Neural cell (in vitro differentiated cells): ENCODE results near the gene CENPX. TPM values are rescaled to one million over a fixed set of nuclear protein-coding genes. Genes with fewer than 3 reads are reported as not detected.

ENCODE experiments used
- H2AFZ ChIP-seq: fragments of 200-600, 300-800 bp; sonication (generic), shearing (Covaris generic); 2 replicates; pipeline ENCODE4 v1.6.0; 2014; ENCODE audit warnings: low read depth, mild to moderate bottlenecking, antibody characterized with exemption, low read length, moderate library complexity
- H3F3A ChIP-seq: fragments of 200-600 bp; shearing (Covaris generic); 2 replicates; pipeline ENCODE4 v1.6.1; 2016; ENCODE audit warnings: mild to moderate bottlenecking, moderate library complexity, mixed read lengths, antibody characterized with exemption, low read length; ENCODE audit not compliant: insufficient read depth, poor library complexity, severe bottlenecking
- H3K27ac ChIP-seq: fragments of 200-600, 300-800 bp; sonication (generic), shearing (Covaris generic); 2 replicates; pipeline ENCODE4 v1.5.1; 2014; ENCODE audit warnings: mild to moderate bottlenecking, low read length, moderate library complexity
- H3K27me3 ChIP-seq: fragments of 300-800, 200-600 bp; sonication (generic), shearing (Covaris generic); 2 replicates; pipeline ENCODE4 v1.6.0; 2014; ENCODE audit warnings: mild to moderate bottlenecking, low read depth, low read length, moderate library complexity; ENCODE audit not compliant: insufficient read depth
- H3K36me3 ChIP-seq: fragments of 300-800, 200-600 bp; sonication (generic), shearing (Covaris generic); 2 replicates; pipeline ENCODE4 v1.5.1; 2014; ENCODE audit warnings: mild to moderate bottlenecking, antibody characterized with exemption, low read length, moderate library complexity; ENCODE audit not compliant: insufficient read depth
- H3K4me2 ChIP-seq: fragments of 300-800, 200-600 bp; sonication (generic), shearing (Covaris generic); 2 replicates; pipeline ENCODE4 v1.6.0; 2014; ENCODE audit warnings: mild to moderate bottlenecking, low read length
- H3K4me3 ChIP-seq: fragments of 300-800, 200-600 bp; sonication (generic), shearing (Covaris generic); 2 replicates; pipeline ENCODE4 v1.5.1; 2014; ENCODE audit warnings: mild to moderate bottlenecking, low read length, moderate library complexity
- H3K79me2 ChIP-seq: fragments of 200-600 bp; shearing (Covaris generic); replicated peaks from 2 replicates; pipeline ENCODE4 v1.6.0; 2014; ENCODE audit warnings: mild to moderate bottlenecking, low read length, moderate library complexity; ENCODE audit not compliant: insufficient read depth
- H3K9ac ChIP-seq: fragments of 300-800, 200-600 bp; sonication (generic), shearing (Covaris generic); 2 replicates; pipeline ENCODE4 v1.6.1; 2016; ENCODE audit warnings: mild to moderate bottlenecking, low read length, mixed read lengths
- H3K9me2 ChIP-seq: fragments of 200-600 bp; shearing (Covaris generic); 2 replicates; pipeline ENCODE4 v1.6.1; 2016; ENCODE audit warnings: mild to moderate bottlenecking, low read length, mixed read lengths; ENCODE audit not compliant: insufficient read depth
- H3K9me3 ChIP-seq: fragments of 200-600, 300-800 bp; sonication (generic), shearing (Covaris generic); 2 replicates; pipeline ENCODE4 v1.6.1; 2016; ENCODE audit warnings: mild to moderate bottlenecking, mixed run types, low read length, moderate library complexity, mixed read lengths
- H4K20me1 ChIP-seq: fragments of 200-600 bp; shearing (Covaris generic); 2 replicates; pipeline ENCODE4 v1.6.1; 2016; ENCODE audit warnings: mild to moderate bottlenecking, mixed run types; ENCODE audit not compliant: insufficient read depth
- CTCF ChIP-seq: fragments of 450-650 bp; IDR thresholded peaks from 2 replicates; pipeline ENCODE4 v1.5.1; 2014; ENCODE audit warnings: antibody characterized with exemption, mild to moderate bottlenecking, moderate library complexity; ENCODE audit not compliant: poor library complexity, severe bottlenecking
- EP300 ChIP-seq: fragments of 450-650 bp; conservative IDR thresholded peaks from 2 replicates; pipeline ENCODE4 v1.6.1; 2014; ENCODE audit warnings: antibody characterized with exemption, mild to moderate bottlenecking, moderate library complexity; ENCODE audit not compliant: poor library complexity, severe bottlenecking
- EZH2 ChIP-seq: fragments of 200-600, 300-800 bp; shearing (Covaris generic), sonication (generic); IDR thresholded peaks from 2 replicates; pipeline ENCODE4 v1.6.1; 2014; ENCODE audit warnings: antibody characterized with exemption, low read length, borderline replicate concordance, mild to moderate bottlenecking; ENCODE audit not compliant: insufficient read depth, poor library complexity, severe bottlenecking
- MXI1 ChIP-seq: fragments of 450-650 bp; conservative IDR thresholded peaks from 2 replicates; pipeline ENCODE4 v1.6.1; 2014; ENCODE audit warnings: antibody characterized with exemption, mild to moderate bottlenecking; ENCODE audit not compliant: poor library complexity, severe bottlenecking
- POLR2AphosphoS5 ChIP-seq: IDR thresholded peaks from 2 replicates; pipeline ENCODE4 v1.6.1; 2012
- RAD21 ChIP-seq: fragments of 450-650 bp; conservative IDR thresholded peaks from 2 replicates; pipeline ENCODE4 v1.6.1; 2014; ENCODE audit warnings: antibody characterized with exemption, mild to moderate bottlenecking, moderate library complexity
- REST ChIP-seq: IDR thresholded peaks from 2 replicates; pipeline ENCODE4 v1.6.1; 2012; ENCODE audit warnings: borderline replicate concordance
- SMC3 ChIP-seq: fragments of 450-650 bp; conservative IDR thresholded peaks from 2 replicates; pipeline ENCODE4 v1.6.1; 2014; ENCODE audit warnings: antibody characterized with exemption, mild to moderate bottlenecking, moderate library complexity; ENCODE audit not compliant: poor library complexity
- TAF1 ChIP-seq: IDR thresholded peaks from 2 replicates; pipeline ENCODE4 v1.6.1; 2012; ENCODE audit warnings: low read depth
- polyA plus RNA-seq: library from polyadenylated mRNA; depleted of rRNA; stranded (reverse); fragments of >200 nt; gene quantifications from 2 replicates; pipeline ENCODE4 v1.2.3, GENCODE V29; 2014

CENPX gene
- polyA plus RNA-seq, 1 donor from 2014 or later = 205 TPM

GRCh38 chr17:82035956-82036633 lies 13.4 kb upstream of the CENPX start:
- no peaks in the 10 kb centered on the region for H4K20me1 ChIP-seq
- H3K4me3 ChIP-seq = peak overlapping the region; percentile 93
- no peak overlapping the region for H2AFZ ChIP-seq
- peaks cover 8% of the 10 kb centered on the region for H3F3A ChIP-seq
- no peak overlapping the region for H3K27ac ChIP-seq
- no peaks in the 10 kb centered on the region for H3K36me3 ChIP-seq
- no peak overlapping the region for H3K4me2 ChIP-seq
- no peaks in the 10 kb centered on the region for H3K27me3 ChIP-seq
- TF ChIP-seq MXI1 = no peak
- no peak for TF ChIP-seq EZH2
- no peak for TF ChIP-seq CTCF
- TF ChIP-seq TAF1 = no peak
- TF ChIP-seq RAD21 = no peak
- no peak for TF ChIP-seq REST
- no peaks in the 10 kb centered on the region for H3K79me2 ChIP-seq
- peak overlapping the region; percentile 77 for H3K9ac ChIP-seq
- H3K9me3 ChIP-seq = no peaks in the 10 kb centered on the region
- no peaks in the 10 kb centered on the region for H3K9me2 ChIP-seq

GRCh38 chr17:82035488-82035887 lies 12.8 kb upstream of the CENPX start:
- Histone ChIP-seq H3K9me2 (no peaks in the 10 kb centered on the region), H3K9ac (no peak overlapping the region), H3K79me2 (no peaks in the 10 kb centered on the region), H3K36me3 (no peaks in the 10 kb centered on the region), H4K20me1 (no peaks in the 10 kb centered on the region), H3K9me3 (no peaks in the 10 kb centered on the region), H3K27me3 (no peaks in the 10 kb centered on the region), H3K4me3 (no peak overlapping the region), H2AFZ (no peak overlapping the region), H3F3A (peaks cover 8% of the 10 kb centered on the region), H3K4me2 (no peak overlapping the region), H3K27ac (no peak overlapping the region)
- TF ChIP-seq SMC3 (no peak), REST (no peak), EP300 (no peak), MXI1 (no peak), POLR2AphosphoS5 (no peak), EZH2 (no peak), CTCF (no peak), TAF1 (no peak), RAD21 (no peak)
